GM12891 (cell line): Measurements from ENCODE around the gene MVB12B.

Experiments used
- POLR2A ChIP-seq: IDR thresholded peaks from 2 replicates; pipeline ENCODE4 v1.6.1; 2011; ENCODE audit warnings: low read depth, low read length, control low read depth
- POLR2AphosphoS5 ChIP-seq: IDR thresholded peaks from 2 replicates; pipeline ENCODE4 v1.6.1; 2011; ENCODE audit warnings: low read depth, low read length, control low read depth
- POU2F2 ChIP-seq: IDR thresholded peaks from 2 replicates; pipeline ENCODE4 v1.6.1; 2011; ENCODE audit warnings: low read depth, mild to moderate bottlenecking, control low read depth, low read length, moderate library complexity
- SPI1 ChIP-seq: IDR thresholded peaks from 2 replicates; pipeline ENCODE4 v1.6.1; 2011; ENCODE audit warnings: low read depth, low read length, control low read depth
- TAF1 ChIP-seq: IDR thresholded peaks from 2 replicates; pipeline ENCODE4 v1.6.1; 2011; ENCODE audit warnings: low read depth, low read length, control low read depth

GRCh38 chr9:126518763-126519162 is 192.1 kb downstream of the MVB12B start:
- TF ChIP-seq TAF1 (no peak), POLR2A (no peak), SPI1 (no peak), POLR2AphosphoS5 (no peak), POU2F2 (no peak)
